ENCODE data around the gene PTGR1. TPM values are rescaled to one million over a fixed set of nuclear protein-coding genes. Genes with fewer than 3 reads are reported as not detected.

PTGR1 gene
- 63.8 and 80.9 TPM in 2 replicates for total RNA-seq

DNA sequence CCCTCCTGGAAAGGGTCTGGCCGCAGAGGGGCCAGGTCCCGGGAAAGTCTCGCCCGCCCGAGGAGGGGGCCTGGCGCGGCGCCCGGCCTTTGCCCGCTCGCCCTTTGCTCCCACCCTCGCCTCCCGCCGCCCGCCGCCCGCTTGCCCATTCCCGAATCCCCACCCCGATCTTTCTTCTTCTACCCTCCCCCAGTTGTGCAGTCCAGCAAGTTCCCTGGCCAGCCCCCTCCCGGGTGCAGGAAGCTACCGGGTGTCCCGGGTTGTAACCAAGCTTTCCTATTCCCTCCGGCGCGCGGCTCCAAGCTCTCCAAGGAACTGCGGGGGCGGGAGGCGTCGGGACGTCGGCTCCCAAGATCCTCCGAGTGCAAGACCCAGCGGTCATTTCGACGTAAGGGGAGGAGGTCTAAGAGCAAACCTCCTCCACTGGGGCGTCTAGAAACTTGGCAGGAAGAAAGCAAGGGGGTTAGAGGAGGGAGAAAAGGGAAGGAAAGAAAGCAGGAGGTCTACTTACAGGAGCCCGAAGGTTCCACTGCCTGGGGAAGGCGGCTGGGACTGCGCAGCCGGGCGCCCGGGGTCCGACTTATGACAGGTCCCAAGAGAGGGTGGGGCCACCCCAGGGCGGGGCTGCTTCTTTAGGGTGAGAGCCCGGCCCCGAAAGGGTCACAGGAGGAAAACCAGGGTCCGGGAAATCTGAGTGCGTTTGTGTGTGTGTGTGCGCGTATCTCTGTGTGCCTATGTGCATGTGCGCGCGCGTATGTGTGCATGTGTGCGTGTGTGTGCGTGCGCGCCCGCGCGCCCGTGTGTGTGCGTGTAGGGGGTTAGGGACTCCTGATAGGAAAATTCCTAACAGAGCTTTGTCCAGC lies at the start of gene PTGR1:
TSS of gene PTGR1 (minus strand) at position 556 of the 863 bp plus-strand sequence. CDS start 2,225 bp downstream, outside the sequence.

DNA sequence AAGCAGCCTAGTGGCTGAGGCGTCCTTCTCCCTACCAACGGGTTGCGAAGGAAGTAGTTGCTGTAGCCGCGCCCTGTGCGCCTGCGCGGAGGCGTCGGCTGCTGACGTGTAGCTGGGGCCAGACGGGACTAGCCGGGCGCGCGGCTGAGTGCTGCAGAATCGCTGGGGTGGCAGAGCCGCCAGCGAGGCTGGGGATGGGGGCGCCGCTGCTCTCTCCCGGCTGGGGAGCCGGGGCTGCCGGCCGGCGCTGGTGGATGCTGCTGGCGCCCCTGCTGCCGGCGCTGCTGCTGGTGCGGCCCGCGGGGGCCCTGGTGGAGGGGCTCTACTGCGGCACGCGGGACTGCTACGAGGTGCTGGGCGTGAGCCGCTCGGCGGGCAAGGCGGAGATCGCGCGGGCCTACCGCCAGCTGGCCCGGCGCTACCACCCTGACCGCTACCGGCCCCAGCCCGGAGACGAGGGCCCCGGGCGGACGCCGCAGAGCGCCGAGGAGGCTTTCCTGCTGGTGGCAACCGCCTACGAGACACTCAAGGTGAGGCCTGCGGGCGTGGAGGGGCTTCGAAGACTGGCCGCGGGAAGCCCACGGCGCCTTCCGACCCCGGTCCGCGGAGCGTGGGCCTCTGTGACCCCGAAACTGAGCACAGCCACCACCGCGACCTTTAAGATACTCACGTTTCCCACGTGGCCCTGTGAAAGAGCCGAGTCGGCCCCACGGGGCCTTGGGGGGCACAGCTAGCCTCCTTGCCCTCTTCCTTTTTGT lies 31.9 kb upstream of the PTGR1 start, which contains the start of gene DNAJC25:
TSS of gene DNAJC25 (plus strand) at position 121 of the 758 bp plus-strand sequence. CDS start at position 195, 74 bp downstream.

DNA sequence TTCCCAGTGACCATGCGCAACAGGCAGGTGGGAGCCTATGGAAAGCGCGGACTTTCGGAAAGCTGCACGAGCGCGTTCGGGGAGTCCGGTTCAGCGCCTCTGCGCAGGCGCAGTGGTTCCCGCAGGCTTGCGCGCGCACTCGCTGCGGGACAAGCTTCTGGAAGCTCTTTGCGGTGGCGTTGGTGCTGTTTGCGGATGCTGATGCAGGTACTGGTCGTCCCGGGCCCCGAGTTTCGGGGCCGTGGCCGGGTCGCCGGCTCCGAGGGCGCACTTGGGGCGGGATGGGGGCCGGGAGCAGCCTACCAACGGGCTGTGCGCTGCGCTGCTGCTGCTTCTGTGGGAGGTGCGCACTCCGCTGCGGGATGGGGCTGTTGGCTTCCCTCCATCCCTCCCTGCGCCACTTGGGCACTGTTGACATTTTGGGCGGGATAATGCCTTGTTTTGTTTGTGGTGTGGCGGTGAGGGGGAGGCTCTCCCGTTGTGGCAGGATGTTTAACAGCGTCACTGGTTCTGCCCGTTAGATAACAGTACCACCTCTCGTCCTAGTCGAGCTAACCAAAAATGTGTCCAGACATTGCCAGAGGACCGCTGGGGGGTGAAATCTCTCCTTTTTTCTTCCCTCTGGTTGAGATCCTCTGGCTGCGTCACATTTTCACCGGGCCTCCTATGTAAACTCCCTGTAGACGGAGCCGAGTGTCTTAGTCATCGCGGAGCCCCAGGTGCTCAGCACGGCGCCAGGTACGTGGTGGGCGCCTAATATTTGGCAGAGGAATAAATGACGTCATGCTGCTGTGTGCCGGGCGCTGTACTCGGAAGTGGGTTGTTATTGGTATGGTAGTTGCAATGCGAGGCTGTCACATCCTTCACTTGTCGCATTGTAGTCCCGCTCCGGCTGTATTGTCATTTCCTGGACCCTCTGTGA lies 74.1 kb downstream of the PTGR1 start, which contains the start of gene ZNF483:
TSS of gene ZNF483 (plus strand) at position 124 of the 922 bp plus-strand sequence. CDS start 2,217 bp downstream, outside the sequence.

Other genes with a start within 250 kb of the PTGR1 start
- 76.1 and 80.3 TPM in 2 replicates for gene ECPAS, start 115.3 kb downstream of the PTGR1 start, total RNA-seq
- 1.2 and 2.0 TPM in 2 replicates for gene ZNF483, start 74.5 kb downstream of the PTGR1 start, total RNA-seq
- 11.3 and 13.0 TPM in 2 replicates for gene DNAJC25, start 31.7 kb upstream of the PTGR1 start, total RNA-seq
- gene GNG10, start 62.0 kb upstream of the PTGR1 start, total RNA-seq: 94.9 and 102 TPM in 2 replicates
- under 0.01 TPM in 2 replicates for gene SHOC1, start 195.3 kb upstream of the PTGR1 start, total RNA-seq

All from regular cardiac myocyte (primary cell).